GM12878 (cell line): ENCODE results near the gene THSD8. TPM values are rescaled to one million over a fixed set of nuclear protein-coding genes. Genes with fewer than 3 reads are reported as not detected.

ENCODE experiments used
- ATAC-seq: fragments of 200-7000 bp; cut with Tn5 transposase; 3 replicates; pipeline ENCODE4 v1.9.1; 2020; ENCODE audit warnings: mild to moderate bottlenecking, moderate library complexity
- BruUV-seq: library from RNA; stranded (reverse); fragments of 400-500 nt; replicated peaks from 2 replicates; lab custom pipeline; 2021; lab: Mats Ljungman, UMichigan
- CTCF ChIA-PET: fragments of 300-600 bp; sonication (Branson Sonifier 250); formaldehyde crosslinking; extraction: SDS; loops from one replicate; lab custom pipeline; 2021; ENCODE audit warnings: inconsistent platforms; lab: Yijun Ruan, JAX
- POLR2A ChIA-PET: fragments of 350-600 bp; formaldehyde crosslinking; extraction: SDS; loops from one replicate; lab custom pipeline; 2021; ENCODE audit warnings: inconsistent platforms; lab: Charles Lee
- RAD21 ChIA-PET: fragments of 300-600 bp; sonication (Branson Sonifier 250); formaldehyde crosslinking; loops from one replicate; lab custom pipeline; 2023; ENCODE audit warnings: antibody characterized with exemption; ENCODE audit not compliant: unreplicated experiment; lab: Charles Lee
- SMC1A ChIA-PET: fragments of 300-600 bp; sonication (Branson Sonifier 250); formaldehyde crosslinking; loops from one replicate; lab custom pipeline; 2023; ENCODE audit not compliant: unreplicated experiment, uncharacterized antibody; lab: Charles Lee
- DNase-seq: peaks from one replicate; pipeline ENCODE4 v3.0.0-alpha.2; 2011; ENCODE audit warnings: low read depth, low spot score
- FAIRE-seq: peaks from 3 replicates; lab custom pipeline; 2011; peaks lifted over from hg19 to GRCh38; lab: Jason Lieb, UNC
- H2AFZ ChIP-seq: 2 replicates; pipeline ENCODE4 v1.6.0; 2011; ENCODE audit warnings: low read depth, low read length, control low read depth; ENCODE audit not compliant: control insufficient read depth
- H3K27ac ChIP-seq: 2 replicates; pipeline ENCODE4 v1.5.1; 2011; ENCODE audit warnings: control low read depth; ENCODE audit not compliant: control insufficient read depth, insufficient read depth
- H3K27me3 ChIP-seq, 2 experiments: replicated peaks in 1 of 2; 2 replicates each; pipeline versions ENCODE4 v1.6.0 to v1.6.1; 2011; ENCODE audit warnings: low read length in 1 of 2; ENCODE audit not compliant: control insufficient read depth in 2 of 2, insufficient read depth in 2 of 2
- H3K36me3 ChIP-seq, 2 experiments: 2 replicates each; pipeline ENCODE4 v1.5.1; 2011; ENCODE audit warnings: low read length in 1 of 2; ENCODE audit not compliant: control insufficient read depth in 2 of 2, insufficient read depth in 2 of 2
- H3K4me1 ChIP-seq: 2 replicates; pipeline ENCODE4 v1.6.1; 2011; ENCODE audit warnings: mild to moderate bottlenecking, low read length, moderate library complexity, mixed read lengths; ENCODE audit not compliant: control insufficient read depth, insufficient read depth
- H3K4me2 ChIP-seq: 2 replicates; pipeline ENCODE4 v1.6.0; 2011; ENCODE audit warnings: control low read depth; ENCODE audit not compliant: control insufficient read depth, insufficient read depth
- H3K4me3 ChIP-seq: fragments of 200-600 bp; sonication (generic); 2 replicates; pipeline ENCODE4 v1.5.1; 2016
- H3K79me2 ChIP-seq: 2 replicates; pipeline ENCODE4 v1.6.0; 2011; ENCODE audit warnings: low read length; ENCODE audit not compliant: control insufficient read depth, insufficient read depth
- H3K9ac ChIP-seq: 2 replicates; pipeline ENCODE4 v1.8.0; 2011; ENCODE audit warnings: low read length, control low read depth, mixed read lengths; ENCODE audit not compliant: control insufficient read depth, insufficient read depth
- H3K9me3 ChIP-seq: replicated peaks from 3 replicates; pipeline ENCODE4 v1.5.1; 2011; ENCODE audit warnings: mild to moderate bottlenecking, low read length; ENCODE audit not compliant: control insufficient read depth, insufficient read depth
- H4K20me1 ChIP-seq: 2 replicates; pipeline ENCODE4 v1.6.0; 2011; ENCODE audit not compliant: control insufficient read depth, insufficient read depth
- MYB ChIP-seq: fragments of 150-350 bp; IDR thresholded peaks from 2 replicates; pipeline ENCODE4 v1.6.1; 2014; ENCODE audit warnings: mild to moderate bottlenecking, low read depth, low read length, borderline replicate concordance
- RB1 ChIP-seq: fragments of 450-650 bp; formaldehyde crosslinking; IDR thresholded peaks from 2 replicates; pipeline ENCODE4 v1.6.1; 2017; ENCODE audit warnings: mild to moderate bottlenecking, borderline replicate concordance
- YY1 ChIP-seq: IDR thresholded peaks from 2 replicates; pipeline ENCODE4 v1.6.1; 2011; ENCODE audit warnings: low read depth, mild to moderate bottlenecking, low read length
- WGBS: methylation state at CpG from one replicate; pipeline ENCODE4 v1.1.6; 2016; ENCODE audit warnings: low lambda C conversion rate; ENCODE audit not compliant: insufficient replicate concordance, insufficient coverage; ENCODE audit errors: missing lambda C conversion rate; 5-methylcytosine and 5-hydroxymethylcytosine counted together
- in situ Hi-C: fragments of 300-500 bp; cut with MboI; formaldehyde crosslinking; loops from 9 replicates; pipeline ENCODE4 v1.14.3; 2018; ENCODE audit warnings: mixed read lengths
- intact Hi-C: fragments of 100-400 bp; cut with micrococcal nuclease; formaldehyde crosslinking; loops from one replicate; pipeline ENCODE4 v1.14.2; 2022; ENCODE audit not compliant: unreplicated experiment
- polyA plus RNA-seq, 11 experiments: library from polyadenylated mRNA; depleted of rRNA in 4 of 11; unstranded in 6 of 11; stranded (reverse) in 5 of 11; fragments of >200 nt; fragmentation: Nextera tagmentation in 4 of 11; fragmentation: Illumina TruSeq in 1 of 11; extraction: Ambion mirVana in 4 of 11; extraction: Trizol in 1 of 11; gene quantifications; 1 replicate in 1 of 11; 2 replicates in 10 of 11; pipeline versions ENCODE4 v1.2.1 to v1.2.3, GENCODE V29; 2011 to 2016; ENCODE audit warnings: inconsistent platforms in 2 of 11, missing spikeins in 2 of 11, low read depth in 1 of 11
- total RNA-seq, 4 experiments: library from RNA; depleted of rRNA in 3 of 4; stranded (reverse); fragments of >200 nt in 3 of 4; fragmentation: Illumina TruSeq in 1 of 4; extraction: Trizol in 1 of 4; gene quantifications; 2 replicates each; pipeline versions ENCODE4 v1.2.1 to v1.2.3, GENCODE V29; 2013 to 2021
- TF ChIP-seq, protein P1 (sequence below): IDR thresholded peaks from 2 replicates; pipeline ENCODE4 v1.6.1; 2011; ENCODE audit warnings: low read depth, low read length, improper control_type of control experiment, borderline replicate concordance
- TF ChIP-seq, protein P2 (sequence below): IDR thresholded peaks from 2 replicates; pipeline ENCODE4 v1.6.1; 2011; ENCODE audit warnings: mild to moderate bottlenecking, low read depth, low read length, moderate library complexity; ENCODE audit not compliant: insufficient replicate concordance
- TF ChIP-seq, protein P3 (sequence below), 3 experiments: IDR thresholded peaks in 2 of 3; conservative IDR thresholded peaks in 1 of 3; 2 replicates each; pipeline ENCODE4 v1.5.1; 2011; ENCODE audit warnings: low read depth in 3 of 3, low read length in 3 of 3, mild to moderate bottlenecking in 3 of 3, control low read depth in 2 of 3, moderate library complexity in 2 of 3, inconsistent platforms in 1 of 3, mixed read lengths in 1 of 3; ENCODE audit not compliant: control insufficient read depth in 2 of 3, insufficient read depth in 1 of 3; ENCODE audit errors: extremely low read depth in 1 of 3

Gene THSD8
- total and polyA plus RNA-seq, 10 of the 15 experiments (the other 5 are each of a cell fraction or from before 2014, with no cell fraction given) = 0.24 to 32.3 (median 21.3) TPM; not detected in 2

DNA sequence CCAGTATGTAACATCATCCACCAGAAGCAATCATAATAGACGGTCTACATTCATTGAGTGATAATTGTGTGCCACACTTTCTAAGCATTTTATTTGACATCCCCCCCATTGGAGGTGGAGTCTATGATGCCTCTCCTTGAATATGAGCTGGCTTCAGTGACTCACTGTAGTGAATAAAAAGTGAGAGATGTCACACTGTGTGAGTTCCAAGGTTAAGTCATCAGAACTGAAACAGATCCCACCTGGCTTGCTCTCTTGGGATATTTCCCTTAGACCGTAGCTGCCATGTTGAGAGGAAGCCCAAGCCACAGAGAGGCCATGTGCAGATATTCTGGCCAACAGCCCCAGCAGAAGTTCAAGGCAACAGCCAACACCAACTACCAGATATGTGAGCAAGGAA lies 19.9 kb downstream of the THSD8 start:
- no peak overlapping the region for H3K4me3 ChIP-seq
- FAIRE-seq (no peak), DNase-seq (no peak), ATAC-seq (no peak)
- H3K4me2 ChIP-seq = no peak overlapping the region
- no peaks in the 10 kb centered on the region for H3K9me3 ChIP-seq
- intact Hi-C loops = no loop called here
- no peak overlapping the region for H2AFZ ChIP-seq
- H3K36me3 ChIP-seq = no peaks in the 10 kb centered on the region
- H3K9ac ChIP-seq = no peak overlapping the region
- H3K27me3 ChIP-seq = no peaks in the 10 kb centered on the region
- ChIA-PET SMC1A (no interaction called here), RAD21 (no interaction called here), POLR2A (no interaction called here), CTCF (interaction anchor here (0.7 to 1.1 kb wide), 2 partner anchors 26 to 59 kb away, joined by 3 to 4 read pairs; no protein-coding TSS in a partner anchor)
- TF ChIP-seq, protein P1, sequence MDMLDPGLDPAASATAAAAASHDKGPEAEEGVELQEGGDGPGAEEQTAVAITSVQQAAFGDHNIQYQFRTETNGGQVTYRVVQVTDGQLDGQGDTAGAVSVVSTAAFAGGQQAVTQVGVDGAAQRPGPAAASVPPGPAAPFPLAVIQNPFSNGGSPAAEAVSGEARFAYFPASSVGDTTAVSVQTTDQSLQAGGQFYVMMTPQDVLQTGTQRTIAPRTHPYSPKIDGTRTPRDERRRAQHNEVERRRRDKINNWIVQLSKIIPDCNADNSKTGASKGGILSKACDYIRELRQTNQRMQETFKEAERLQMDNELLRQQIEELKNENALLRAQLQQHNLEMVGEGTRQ = no peak
- 0 out of 2 replicates have a peak, but pooled peaks have one; percentile 22 for TF ChIP-seq YY1
- WGBS = 48% methylated on average over 2 of the region's 2 CpGs
- H3K79me2 ChIP-seq = no peaks in the 10 kb centered on the region
- in situ Hi-C loops = no loop called here
- no peaks in the 10 kb centered on the region for H4K20me1 ChIP-seq
- H3K4me1 ChIP-seq = no peaks in the 10 kb centered on the region
- no TSS peak for BruUV-seq
- H3K27ac ChIP-seq = no peak overlapping the region

- ChIA-PET RAD21 (no interaction called here), POLR2A (no interaction called here), SMC1A (interaction anchor here (1.5 kb wide), 1 partner anchor 30 kb away, joined by 3 read pairs; no protein-coding TSS in a partner anchor), CTCF (interaction anchor here (0.8 to 1.5 kb wide), 2 partner anchors 23 to 59 kb away, joined by 3 read pairs; no protein-coding TSS in a partner anchor)
- no peaks in the 10 kb centered on the region for H4K20me1 ChIP-seq
- H3K4me2 ChIP-seq = no peak overlapping the region
- H3K4me1 ChIP-seq = no peaks in the 10 kb centered on the region
- ATAC-seq (peak; percentile 53), FAIRE-seq (no peak), DNase-seq (no peak)
- no peaks in the 10 kb centered on the region for H3K36me3 ChIP-seq
- no peaks in the 10 kb centered on the region for H3K9me3 ChIP-seq
- no peak overlapping the region for H3K9ac ChIP-seq
- H3K4me3 ChIP-seq = no peak overlapping the region
- H3K27ac ChIP-seq = no peak overlapping the region
- no peaks in the 10 kb centered on the region for H3K27me3 ChIP-seq
- TF ChIP-seq MYB = no peak
- TF ChIP-seq, protein P2, sequence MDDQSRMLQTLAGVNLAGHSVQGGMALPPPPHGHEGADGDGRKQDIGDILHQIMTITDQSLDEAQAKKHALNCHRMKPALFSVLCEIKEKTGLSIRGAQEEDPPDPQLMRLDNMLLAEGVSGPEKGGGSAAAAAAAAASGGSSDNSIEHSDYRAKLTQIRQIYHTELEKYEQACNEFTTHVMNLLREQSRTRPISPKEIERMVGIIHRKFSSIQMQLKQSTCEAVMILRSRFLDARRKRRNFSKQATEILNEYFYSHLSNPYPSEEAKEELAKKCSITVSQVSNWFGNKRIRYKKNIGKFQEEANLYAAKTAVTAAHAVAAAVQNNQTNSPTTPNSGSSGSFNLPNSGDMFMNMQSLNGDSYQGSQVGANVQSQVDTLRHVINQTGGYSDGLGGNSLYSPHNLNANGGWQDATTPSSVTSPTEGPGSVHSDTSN = no peak
- TF ChIP-seq YY1 = no peak
- TF ChIP-seq, protein P3, sequence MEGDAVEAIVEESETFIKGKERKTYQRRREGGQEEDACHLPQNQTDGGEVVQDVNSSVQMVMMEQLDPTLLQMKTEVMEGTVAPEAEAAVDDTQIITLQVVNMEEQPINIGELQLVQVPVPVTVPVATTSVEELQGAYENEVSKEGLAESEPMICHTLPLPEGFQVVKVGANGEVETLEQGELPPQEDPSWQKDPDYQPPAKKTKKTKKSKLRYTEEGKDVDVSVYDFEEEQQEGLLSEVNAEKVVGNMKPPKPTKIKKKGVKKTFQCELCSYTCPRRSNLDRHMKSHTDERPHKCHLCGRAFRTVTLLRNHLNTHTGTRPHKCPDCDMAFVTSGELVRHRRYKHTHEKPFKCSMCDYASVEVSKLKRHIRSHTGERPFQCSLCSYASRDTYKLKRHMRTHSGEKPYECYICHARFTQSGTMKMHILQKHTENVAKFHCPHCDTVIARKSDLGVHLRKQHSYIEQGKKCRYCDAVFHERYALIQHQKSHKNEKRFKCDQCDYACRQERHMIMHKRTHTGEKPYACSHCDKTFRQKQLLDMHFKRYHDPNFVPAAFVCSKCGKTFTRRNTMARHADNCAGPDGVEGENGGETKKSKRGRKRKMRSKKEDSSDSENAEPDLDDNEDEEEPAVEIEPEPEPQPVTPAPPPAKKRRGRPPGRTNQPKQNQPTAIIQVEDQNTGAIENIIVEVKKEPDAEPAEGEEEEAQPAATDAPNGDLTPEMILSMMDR (IDR thresholded peaks at IDR 0.05 in 2 of 3, conservative IDR thresholded peaks at IDR 0.05 in 1 of 3; ENCODE audit: control insufficient read depth in 2 of 3, extremely low read depth in 1 of 3, insufficient read depth in 1 of 3, low read depth in 3 of 3, low read length in 3 of 3) = peak in 2 of 3 experiments; percentile 25 to 41; a peak in 4 of 6 replicates
- TF ChIP-seq RB1 = no peak
- intact Hi-C loops (no loop called here), in situ Hi-C loops (no loop called here)
- no TSS peak for BruUV-seq
- no peak overlapping the region for H2AFZ ChIP-seq
- no peaks in the 10 kb centered on the region for H3K79me2 ChIP-seq
- WGBS = 22% methylated on average over 43 of the region's 46 CpGs
These were observed 23.6 kb downstream of the THSD8 start for GRCh38 chr19:12825254-12826131.
